MM.1S (cell line): Measurements from ENCODE around the gene NDUFS2.

Experiments used
- DNase-seq: peaks from one replicate; pipeline ENCODE4 v3.0.0-alpha.2; 2015
- H2AFZ ChIP-seq: fragments of 300-600 bp; sonication (generic); 2 replicates; pipeline ENCODE4 v1.6.0; 2016; ENCODE audit warnings: antibody characterized with exemption, low read length
- H3F3A ChIP-seq: fragments of 300-600 bp; sonication (generic); 2 replicates; pipeline ENCODE4 v1.6.1; 2016; ENCODE audit warnings: mild to moderate bottlenecking, antibody characterized with exemption, low read length, moderate library complexity, mixed read lengths; ENCODE audit not compliant: insufficient read depth
- H3K27ac ChIP-seq: fragments of 300-600 bp; sonication (generic); 2 replicates; pipeline ENCODE4 v1.5.1; 2016; ENCODE audit warnings: mild to moderate bottlenecking, low read length
- H3K27me3 ChIP-seq: fragments of 300-600 bp; sonication (generic); replicated peaks from 2 replicates; pipeline ENCODE4 v1.6.0; 2016; ENCODE audit warnings: low read length; ENCODE audit not compliant: insufficient read depth
- H3K36me3 ChIP-seq: fragments of 300-600 bp; sonication (generic); replicated peaks from 2 replicates; pipeline ENCODE4 v1.6.1; 2016; ENCODE audit warnings: mild to moderate bottlenecking, low read length, mixed read lengths; ENCODE audit not compliant: insufficient read depth
- H3K4me1 ChIP-seq: fragments of 300-600 bp; sonication (generic); 2 replicates; pipeline ENCODE4 v1.6.1; 2016; ENCODE audit warnings: low read length, mixed read lengths
- H3K4me2 ChIP-seq: fragments of 300-600 bp; sonication (generic); 2 replicates; pipeline ENCODE4 v1.6.0; 2016; ENCODE audit warnings: low read depth, low read length
- H3K4me3 ChIP-seq: fragments of 300-600 bp; sonication (generic); 2 replicates; pipeline ENCODE4 v1.5.1; 2016; ENCODE audit warnings: low read length, mixed read lengths
- H3K79me2 ChIP-seq: fragments of 300-600 bp; sonication (generic); 2 replicates; pipeline ENCODE4 v1.6.1; 2016; ENCODE audit warnings: mixed run types, low read length, mixed read lengths
- H3K9ac ChIP-seq: fragments of 300-600 bp; sonication (generic); 2 replicates; pipeline ENCODE4 v1.6.1; 2016; ENCODE audit warnings: low read length, mixed read lengths
- H3K9me2 ChIP-seq: fragments of 300-600 bp; sonication (generic); replicated peaks from 2 replicates; pipeline ENCODE4 v1.6.1; 2016; ENCODE audit warnings: mild to moderate bottlenecking, low read length, mixed read lengths; ENCODE audit not compliant: insufficient read depth
- H3K9me3 ChIP-seq: fragments of 300-600 bp; sonication (generic); replicated peaks from 2 replicates; pipeline ENCODE4 v1.6.1; 2016; ENCODE audit warnings: mild to moderate bottlenecking, low read length, mixed read lengths; ENCODE audit not compliant: insufficient read depth
- H4K20me1 ChIP-seq: fragments of 300-600 bp; sonication (generic); 2 replicates; pipeline ENCODE4 v1.6.1; 2016; ENCODE audit warnings: mild to moderate bottlenecking, low read length, moderate library complexity, mixed read lengths; ENCODE audit not compliant: insufficient read depth
- EZH2 ChIP-seq: fragments of 300-600 bp; sonication (generic); optimal IDR thresholded peaks from 2 replicates; pipeline ENCODE3; 2017; ENCODE audit warnings: low read depth, mild to moderate bottlenecking, antibody characterized with exemption, low read length, mixed read lengths
- EZH2phosphoT487 ChIP-seq: fragments of 300-600 bp; sonication (generic); IDR thresholded peaks from 2 replicates; pipeline ENCODE4 v1.6.1; 2018; ENCODE audit warnings: antibody characterized with exemption, low read length
- TF ChIP-seq, protein P1 (sequence below): fragments of 300-600 bp; sonication (generic); IDR thresholded peaks from 2 replicates; pipeline ENCODE4 v1.5.1; 2016; ENCODE audit warnings: antibody characterized with exemption, low read length, mixed read lengths

NDUFS2 gene

DNA sequence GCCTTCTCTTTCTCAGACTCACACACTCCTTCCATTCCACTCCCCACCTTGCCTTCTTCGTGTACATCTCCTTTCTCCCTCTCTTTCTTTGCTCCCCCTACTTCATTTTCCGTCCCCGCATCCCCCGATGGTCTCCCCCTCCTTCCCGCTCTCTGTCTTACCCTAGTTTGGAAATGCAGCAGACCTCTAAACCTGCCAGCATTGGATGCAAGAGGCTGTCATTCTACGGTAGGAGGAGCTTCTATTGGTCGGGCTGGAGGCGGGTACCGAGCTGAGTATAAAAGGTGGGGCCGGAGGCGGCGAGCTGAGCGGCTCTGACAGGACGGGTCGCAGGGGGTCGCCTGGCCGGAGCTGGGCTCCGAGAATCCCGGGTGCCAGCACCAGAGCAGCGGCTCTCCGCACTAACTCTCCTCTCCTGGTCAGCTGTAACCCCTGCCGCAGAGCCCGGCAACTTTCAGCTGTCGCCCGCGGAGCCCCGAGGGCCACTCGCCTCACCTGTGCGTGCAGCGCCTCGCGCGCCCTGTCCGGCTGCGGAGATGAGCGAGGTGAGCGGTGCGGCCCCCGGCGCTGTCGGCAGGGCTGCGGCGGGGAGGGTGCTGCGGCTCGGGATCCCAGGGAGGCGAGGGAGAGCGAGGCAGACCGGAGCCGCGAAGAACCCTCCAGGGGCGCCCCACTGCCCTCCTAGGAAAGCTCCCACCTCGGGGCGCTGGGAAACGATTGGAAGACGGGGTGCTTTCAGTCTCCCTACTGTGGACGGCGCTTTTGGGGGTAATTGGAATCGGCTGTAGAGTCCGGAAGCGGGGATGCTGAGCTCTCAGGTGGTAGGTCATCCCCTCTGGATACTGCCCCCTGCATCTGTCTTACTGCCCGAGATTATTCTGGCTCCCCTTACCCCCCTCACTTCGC, 56.5 kb downstream of the NDUFS2 start, which contains the start of gene PCP4L1:
TSS of gene PCP4L1 (plus strand) at position 307 of the 906 bp plus-strand sequence. CDS start at position 537, 230 bp downstream.
- Histone ChIP-seq H3K4me1 (peaks cover 14% of the 10 kb centered on the region), H3K9me3 (no peaks in the 10 kb centered on the region), H3F3A (no peaks in the 10 kb centered on the region), H3K9ac (no peak within 1 kb of the TSS), H2AFZ (no peak within 1 kb of the TSS), H3K4me3 (peak within 1 kb of the TSS; percentile 14; the same call in 1 of the 2 replicates), H3K27ac (no peak within 1 kb of the TSS), H4K20me1 (no peaks in the 10 kb centered on the region), H3K9me2 (no peaks in the 10 kb centered on the region), H3K36me3 (no peaks in the 10 kb centered on the region), H3K27me3 (peaks cover 4% of the 10 kb centered on the region; the same call in 1 of the 2 replicates), H3K4me2 (peak within 1 kb of the TSS; percentile 19; the same call in 1 of the 2 replicates), H3K79me2 (no peaks in the 10 kb centered on the region)
- TF ChIP-seq, protein P1, sequence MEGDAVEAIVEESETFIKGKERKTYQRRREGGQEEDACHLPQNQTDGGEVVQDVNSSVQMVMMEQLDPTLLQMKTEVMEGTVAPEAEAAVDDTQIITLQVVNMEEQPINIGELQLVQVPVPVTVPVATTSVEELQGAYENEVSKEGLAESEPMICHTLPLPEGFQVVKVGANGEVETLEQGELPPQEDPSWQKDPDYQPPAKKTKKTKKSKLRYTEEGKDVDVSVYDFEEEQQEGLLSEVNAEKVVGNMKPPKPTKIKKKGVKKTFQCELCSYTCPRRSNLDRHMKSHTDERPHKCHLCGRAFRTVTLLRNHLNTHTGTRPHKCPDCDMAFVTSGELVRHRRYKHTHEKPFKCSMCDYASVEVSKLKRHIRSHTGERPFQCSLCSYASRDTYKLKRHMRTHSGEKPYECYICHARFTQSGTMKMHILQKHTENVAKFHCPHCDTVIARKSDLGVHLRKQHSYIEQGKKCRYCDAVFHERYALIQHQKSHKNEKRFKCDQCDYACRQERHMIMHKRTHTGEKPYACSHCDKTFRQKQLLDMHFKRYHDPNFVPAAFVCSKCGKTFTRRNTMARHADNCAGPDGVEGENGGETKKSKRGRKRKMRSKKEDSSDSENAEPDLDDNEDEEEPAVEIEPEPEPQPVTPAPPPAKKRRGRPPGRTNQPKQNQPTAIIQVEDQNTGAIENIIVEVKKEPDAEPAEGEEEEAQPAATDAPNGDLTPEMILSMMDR, result no peak
- no peak for TF ChIP-seq EZH2
- no peak for TF ChIP-seq EZH2phosphoT487
- DNase-seq, result peak; percentile 34

- TF ChIP-seq EZH2phosphoT487 (no peak), EZH2 (no peak)
- TF ChIP-seq, protein P1, result no peak
- Histone ChIP-seq H3K79me2 (no peaks in the 10 kb centered on the region), H3K9me3 (no peaks in the 10 kb centered on the region), H4K20me1 (no peaks in the 10 kb centered on the region), H3K36me3 (no peaks in the 10 kb centered on the region), H3K9me2 (no peaks in the 10 kb centered on the region), H3K9ac (no peak overlapping the region), H3K4me2 (no peak overlapping the region), H3F3A (no peaks in the 10 kb centered on the region), H3K27ac (no peak overlapping the region), H2AFZ (no peak overlapping the region), H3K4me3 (no peak overlapping the region), H3K4me1 (peaks cover 14% of the 10 kb centered on the region), H3K27me3 (peaks cover 4% of the 10 kb centered on the region; the same call in 1 of the 2 replicates)
- DNase-seq, result no peak
These were observed 57.2 kb downstream of the NDUFS2 start for GRCh38 chr1:161259345-161259702.

- Histone ChIP-seq H3K27ac (no peak overlapping the region), H3K9ac (no peak overlapping the region), H3K9me2 (no peaks in the 10 kb centered on the region), H2AFZ (no peak overlapping the region), H3K4me1 (peaks cover 14% of the 10 kb centered on the region), H3K4me2 (no peak overlapping the region), H3K9me3 (no peaks in the 10 kb centered on the region), H3F3A (no peaks in the 10 kb centered on the region), H3K79me2 (no peaks in the 10 kb centered on the region), H4K20me1 (no peaks in the 10 kb centered on the region), H3K27me3 (peaks cover 4% of the 10 kb centered on the region; the same call in 1 of the 2 replicates), H3K4me3 (no peak overlapping the region), H3K36me3 (no peaks in the 10 kb centered on the region)
- TF ChIP-seq EZH2, result no peak
- TF ChIP-seq, protein P1, result no peak
- TF ChIP-seq EZH2phosphoT487, result no peak
- DNase-seq, result no peak
These were observed 57.6 kb downstream of the NDUFS2 start for GRCh38 chr1:161259765-161260164.
